Measurements from ENCODE around the gene NFAT5. TPM values are rescaled to one million over a fixed set of nuclear protein-coding genes. Genes with fewer than 3 reads are reported as not detected.

Gene NFAT5
- total RNA-seq, 2 experiments from 2014 or later = 6.7 to 29.7 TPM

DNA sequence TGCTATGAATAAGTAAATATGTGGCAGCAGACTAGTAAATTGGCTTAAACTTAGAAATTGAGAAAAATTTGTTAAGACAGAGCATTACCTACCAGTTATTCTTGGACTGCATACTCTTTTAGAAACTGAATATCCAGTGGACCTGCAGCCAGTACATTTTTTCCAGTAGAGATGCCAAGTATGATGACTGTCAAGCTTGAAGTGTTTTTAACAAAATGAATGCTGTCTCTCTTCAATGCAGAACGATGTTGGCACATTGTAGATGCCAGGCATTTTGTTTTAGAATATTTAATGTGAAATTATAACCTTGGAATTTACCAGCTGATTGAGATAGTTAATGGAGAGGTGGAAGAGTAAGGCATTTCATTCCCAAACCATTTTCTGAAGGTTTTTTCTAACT lies 52.5 kb downstream of the NFAT5 start:
- Histone ChIP-seq H3K9me3 (ENCODE audit: low read length) (no peaks in the 10 kb centered on the region), H3K4me1 (ENCODE audit: insufficient read depth, low read length, poor library complexity, severe bottlenecking) (peaks cover 2% of the 10 kb centered on the region), H3K79me2 (ENCODE audit: insufficient read depth, low read depth, low read length) (no peaks in the 10 kb centered on the region), H3K9me2 (ENCODE audit: insufficient read depth, low read length) (no peaks in the 10 kb centered on the region), H3K4me2 (ENCODE audit: low read length) (no peak overlapping the region), H2AFZ (ENCODE audit: low read length) (no peak overlapping the region), H3K4me3 (ENCODE audit: low read depth, low read length, poor library complexity, severe bottlenecking) (no peak overlapping the region), H3K36me3 (ENCODE audit: insufficient read depth, low read length) (no peaks in the 10 kb centered on the region), H3K27ac (ENCODE audit: low read depth, low read length, poor library complexity, severe bottlenecking) (no peak overlapping the region), H4K20me1 (ENCODE audit: insufficient read depth, low read length) (no peaks in the 10 kb centered on the region; the same call in 1 of the 2 replicates)
- no peak for DNase-seq (ENCODE audit: low spot score)
- BruUV-seq (replicated peaks) = no TSS peak
- TF ChIP-seq, protein P1, sequence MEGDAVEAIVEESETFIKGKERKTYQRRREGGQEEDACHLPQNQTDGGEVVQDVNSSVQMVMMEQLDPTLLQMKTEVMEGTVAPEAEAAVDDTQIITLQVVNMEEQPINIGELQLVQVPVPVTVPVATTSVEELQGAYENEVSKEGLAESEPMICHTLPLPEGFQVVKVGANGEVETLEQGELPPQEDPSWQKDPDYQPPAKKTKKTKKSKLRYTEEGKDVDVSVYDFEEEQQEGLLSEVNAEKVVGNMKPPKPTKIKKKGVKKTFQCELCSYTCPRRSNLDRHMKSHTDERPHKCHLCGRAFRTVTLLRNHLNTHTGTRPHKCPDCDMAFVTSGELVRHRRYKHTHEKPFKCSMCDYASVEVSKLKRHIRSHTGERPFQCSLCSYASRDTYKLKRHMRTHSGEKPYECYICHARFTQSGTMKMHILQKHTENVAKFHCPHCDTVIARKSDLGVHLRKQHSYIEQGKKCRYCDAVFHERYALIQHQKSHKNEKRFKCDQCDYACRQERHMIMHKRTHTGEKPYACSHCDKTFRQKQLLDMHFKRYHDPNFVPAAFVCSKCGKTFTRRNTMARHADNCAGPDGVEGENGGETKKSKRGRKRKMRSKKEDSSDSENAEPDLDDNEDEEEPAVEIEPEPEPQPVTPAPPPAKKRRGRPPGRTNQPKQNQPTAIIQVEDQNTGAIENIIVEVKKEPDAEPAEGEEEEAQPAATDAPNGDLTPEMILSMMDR (conservative IDR thresholded peaks at IDR 0.05; ENCODE audit: low read length) = no peak
- no peak for TF ChIP-seq EZH2phosphoT487 (IDR thresholded peaks at IDR 0.05; ENCODE audit: borderline replicate concordance, low read depth, low read length)
- POLR2A ChIA-PET = interaction anchor here (0.6 to 1.1 kb wide), 4 partner anchors 35 to 1344 kb away, joined by 3 to 5 read pairs (median 3); no protein-coding TSS in a partner anchor
- CTCF ChIA-PET (ENCODE audit: unreplicated experiment) = no interaction called here
- intact Hi-C loops (cut with micrococcal nuclease; ENCODE audit: unreplicated experiment) = no loop called here

DNA sequence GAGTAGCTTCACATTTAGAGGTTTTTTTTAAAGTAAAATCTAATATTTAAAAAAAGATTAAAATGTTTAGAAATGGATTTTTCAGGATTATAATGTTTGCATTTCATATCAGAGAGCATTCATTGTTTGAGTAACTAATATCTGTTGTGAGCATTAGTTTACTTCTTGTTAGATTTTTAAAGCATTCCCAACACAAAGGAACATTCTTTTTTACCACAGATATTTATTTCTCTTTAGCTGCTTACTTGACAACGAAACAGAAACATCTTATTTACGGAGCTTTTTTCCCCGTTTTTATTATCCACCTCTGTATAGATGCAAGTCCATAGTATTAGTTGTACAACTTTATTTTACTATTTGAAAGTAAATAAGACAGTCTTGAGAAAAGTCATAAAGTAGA lies 53.0 kb downstream of the NFAT5 start:
- H3K79me2 ChIP-seq (ENCODE audit: insufficient read depth, low read depth, low read length) = no peaks in the 10 kb centered on the region
- no peaks in the 10 kb centered on the region for H3K36me3 ChIP-seq (ENCODE audit: insufficient read depth, low read length)
- DNase-seq (ENCODE audit: low spot score) = no peak
- TF ChIP-seq, protein P1 (conservative IDR thresholded peaks at IDR 0.05; ENCODE audit: low read length) = no peak
- no peak for TF ChIP-seq EZH2phosphoT487 (IDR thresholded peaks at IDR 0.05; ENCODE audit: borderline replicate concordance, low read depth, low read length)
- H3K9me3 ChIP-seq (ENCODE audit: low read length) = no peaks in the 10 kb centered on the region
- CTCF ChIA-PET (ENCODE audit: unreplicated experiment) = no interaction called here
- no peaks in the 10 kb centered on the region for H3K4me1 ChIP-seq (ENCODE audit: insufficient read depth, low read length, poor library complexity, severe bottlenecking)
- no peak overlapping the region for H3K27ac ChIP-seq (ENCODE audit: low read depth, low read length, poor library complexity, severe bottlenecking)
- no peak overlapping the region for H2AFZ ChIP-seq (ENCODE audit: low read length)
- H4K20me1 ChIP-seq (ENCODE audit: insufficient read depth, low read length) = no peaks in the 10 kb centered on the region; the same call in 1 of the 2 replicates
- intact Hi-C loops (cut with micrococcal nuclease; ENCODE audit: unreplicated experiment) = no loop called here
- no peak overlapping the region for H3K4me3 ChIP-seq (ENCODE audit: low read depth, low read length, poor library complexity, severe bottlenecking)
- POLR2A ChIA-PET = interaction anchor here (0.6 to 1.1 kb wide), 5 partner anchors 35 to 1344 kb away, joined by 3 to 5 read pairs (median 3); no protein-coding TSS in a partner anchor
- no TSS peak for BruUV-seq (replicated peaks)
- H3K4me2 ChIP-seq (ENCODE audit: low read length) = no peak overlapping the region
- no peaks in the 10 kb centered on the region for H3K9me2 ChIP-seq (ENCODE audit: insufficient read depth, low read length)

DNA sequence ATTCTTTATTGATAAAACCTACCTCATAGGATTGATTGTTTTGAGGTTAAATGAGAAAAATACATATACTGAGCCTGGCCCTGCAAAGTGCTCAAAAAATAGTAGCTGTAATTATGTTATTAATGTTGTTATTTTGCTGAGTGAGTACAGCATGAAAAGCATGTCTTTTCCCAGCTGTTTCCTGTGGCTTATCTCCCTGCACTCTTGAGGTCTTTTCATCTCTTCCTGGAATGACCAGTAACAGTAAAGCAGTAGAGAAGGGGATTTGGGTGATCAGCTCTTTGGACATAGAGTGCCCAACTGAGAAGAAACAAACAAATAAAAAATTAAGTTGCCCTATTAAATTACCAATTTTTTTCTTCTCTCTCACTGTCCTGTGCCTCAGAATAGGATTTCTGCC lies 53.7 kb downstream of the NFAT5 start:
- no TSS peak for BruUV-seq (replicated peaks)
- intact Hi-C loops (cut with micrococcal nuclease; ENCODE audit: unreplicated experiment) = no loop called here
- H4K20me1 ChIP-seq (ENCODE audit: insufficient read depth, low read length) = no peaks in the 10 kb centered on the region
- DNase-seq (ENCODE audit: low spot score) = no peak
- POLR2A ChIA-PET = interaction anchor here (0.6 to 1.1 kb wide), 5 partner anchors 36 to 347 kb away, joined by 3 to 5 read pairs (median 3); no protein-coding TSS in a partner anchor
- no peaks in the 10 kb centered on the region for H3K9me2 ChIP-seq (ENCODE audit: insufficient read depth, low read length)
- no peak overlapping the region for H2AFZ ChIP-seq (ENCODE audit: low read length)
- H3K27ac ChIP-seq (ENCODE audit: low read depth, low read length, poor library complexity, severe bottlenecking) = no peak overlapping the region
- TF ChIP-seq EZH2phosphoT487 (IDR thresholded peaks at IDR 0.05; ENCODE audit: borderline replicate concordance, low read depth, low read length) = no peak
- TF ChIP-seq, protein P1 (conservative IDR thresholded peaks at IDR 0.05; ENCODE audit: low read length) = no peak
- H3K4me1 ChIP-seq (ENCODE audit: insufficient read depth, low read length, poor library complexity, severe bottlenecking) = no peaks in the 10 kb centered on the region
- H3K36me3 ChIP-seq (ENCODE audit: insufficient read depth, low read length) = no peaks in the 10 kb centered on the region; the same call in 1 of the 2 replicates
- H3K4me2 ChIP-seq (ENCODE audit: low read length) = no peak overlapping the region
- no peaks in the 10 kb centered on the region for H3K79me2 ChIP-seq (ENCODE audit: insufficient read depth, low read depth, low read length)
- no peaks in the 10 kb centered on the region for H3K9me3 ChIP-seq (ENCODE audit: low read length)
- H3K4me3 ChIP-seq (ENCODE audit: low read depth, low read length, poor library complexity, severe bottlenecking) = no peak overlapping the region
- CTCF ChIA-PET (ENCODE audit: unreplicated experiment) = no interaction called here
